HG03354 (cell line): ENCODE results near the gene TIMELESS.
"Not testable (repeated sequence)": the region's sequence is repeated elsewhere in the genome, so short reads cannot be mapped to it uniquely, and the experiment has no call there.

ENCODE experiments used
- ATAC-seq: cut with Tn5 transposase; IDR thresholded peaks from one replicate; pipeline ENCODE4 v1.9.1; 2021; ENCODE audit warnings: mild to moderate bottlenecking; ENCODE audit not compliant: unreplicated experiment, poor library complexity, severe bottlenecking

Gene TIMELESS

GRCh38 chr12:56468216-56469006, 19.2 kb upstream of the TIMELESS start, which contains the start of gene SPRYD4:
TSS of gene SPRYD4 (plus strand) at chr12:56468578. CDS start at chr12:56468592, 14 bp downstream.
- peak; percentile 89 for ATAC-seq

- no peak for ATAC-seq
Observed at GRCh38 chr12:56462565-56462964, 13.3 kb upstream of the TIMELESS start.

- ATAC-seq: no peak
Observed at GRCh38 chr12:56461235-56462159, 12.3 kb upstream of the TIMELESS start.

GRCh38 chr12:56457817-56458216, 8.6 kb upstream of the TIMELESS start:
- ATAC-seq: no peak

- no peak for ATAC-seq
Observed at GRCh38 chr12:56454557-56454956, 5.3 kb upstream of the TIMELESS start, which contains the start of gene MIP. TSS of gene MIP (minus strand) at chr12:56454657. CDS start at chr12:56454613, 44 bp downstream.

- ATAC-seq: no peak
Observed at GRCh38 chr12:56451147-56451546, 1.9 kb upstream of the TIMELESS start.

- ATAC-seq: no peak
Observed at GRCh38 chr12:56450241-56450640, 1.0 kb upstream of the TIMELESS start.

- ATAC-seq: no peak
Observed at GRCh38 chr12:56449622-56449984, 377 bp upstream of the TIMELESS start.

GRCh38 chr12:56443208-56443607, 6.0 kb downstream of the TIMELESS start:
- not testable (repeated sequence) for ATAC-seq

- ATAC-seq: no peak
Observed at GRCh38 chr12:56437430-56438176, 11.6 kb downstream of the TIMELESS start.

- no peak for ATAC-seq
Observed at GRCh38 chr12:56434828-56435227, 14.4 kb downstream of the TIMELESS start.

- no peak for ATAC-seq
Observed at GRCh38 chr12:56431850-56432249, 17.4 kb downstream of the TIMELESS start.

GRCh38 chr12:56431288-56431687, 17.9 kb downstream of the TIMELESS start:
- no peak for ATAC-seq

- ATAC-seq: no peak
Observed at GRCh38 chr12:56425940-56426438, 23.2 kb downstream of the TIMELESS start.

- ATAC-seq: no peak
Observed at GRCh38 chr12:56425193-56425592, 24.0 kb downstream of the TIMELESS start.

- no peak for ATAC-seq
Observed at GRCh38 chr12:56420411-56420810, 28.8 kb downstream of the TIMELESS start.

GRCh38 chr12:56417739-56418138, 31.5 kb downstream of the TIMELESS start:
- no peak for ATAC-seq

GRCh38 chr12:56414401-56414800, 34.8 kb downstream of the TIMELESS start:
- no peak for ATAC-seq

GRCh38 chr12:56413392-56413791, 35.8 kb downstream of the TIMELESS start:
- ATAC-seq: no peak
